HG03196 (cell line): Measurements from ENCODE around the gene DHFR2.

Experiments used
- ATAC-seq: cut with Tn5 transposase; IDR thresholded peaks from one replicate; pipeline ENCODE4 v1.9.1; 2021; ENCODE audit not compliant: unreplicated experiment

DHFR2 gene

DNA sequence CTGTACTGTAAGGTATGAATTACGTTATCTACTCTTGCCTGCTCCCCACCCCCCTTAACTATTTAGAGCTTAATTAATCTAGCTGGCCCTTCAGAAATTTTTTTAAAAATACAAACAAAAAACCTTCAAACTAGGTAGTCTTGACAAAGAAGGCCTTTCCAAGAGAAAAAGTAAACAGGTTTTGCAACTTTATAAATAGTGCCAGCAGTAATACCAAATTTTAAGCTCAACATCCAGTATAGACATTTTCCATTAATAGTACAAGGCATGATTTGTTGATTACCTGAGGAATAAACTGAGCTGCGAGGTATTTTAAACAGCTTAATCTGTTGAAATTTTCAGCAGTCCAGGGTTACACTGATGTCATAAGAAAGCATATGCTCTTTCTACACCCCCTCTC lies 54.5 kb downstream of the DHFR2 start:
- ATAC-seq, result no peak
